Neural progenitor cell (in vitro differentiated cells): Measurements from ENCODE around the gene SEMA4D. TPM values are rescaled to one million over a fixed set of nuclear protein-coding genes. Genes with fewer than 3 reads are reported as not detected.

Experiments used
- DNase-seq: peaks from one replicate; pipeline ENCODE4 v3.0.0-alpha.2; 2016; ENCODE audit warnings: low spot score
- H2AFZ ChIP-seq: fragments of 200-600 bp; sonication (generic); replicated peaks from 2 replicates; pipeline ENCODE4 v1.6.1; 2016; ENCODE audit warnings: antibody characterized with exemption
- H3F3A ChIP-seq: fragments of 200-600 bp; sonication (generic); 2 replicates; pipeline ENCODE4 v1.6.1; 2016; ENCODE audit warnings: antibody characterized with exemption, low read depth
- H3K27ac ChIP-seq: fragments of 200-600 bp; sonication (generic); 2 replicates; pipeline ENCODE4 v1.5.1; 2016; ENCODE audit warnings: mild to moderate bottlenecking
- H3K27me3 ChIP-seq: fragments of 200-600 bp; sonication (generic); 2 replicates; pipeline ENCODE4 v1.6.1; 2016; ENCODE audit warnings: mild to moderate bottlenecking, moderate library complexity
- H3K36me3 ChIP-seq: fragments of 200-600 bp; sonication (generic); 2 replicates; pipeline ENCODE4 v1.5.1; 2016
- H3K4me1 ChIP-seq: fragments of 200-600 bp; sonication (generic); 2 replicates; pipeline ENCODE4 v1.6.1; 2016; ENCODE audit warnings: mixed run types
- H3K4me2 ChIP-seq: fragments of 200-600 bp; sonication (generic); 2 replicates; pipeline ENCODE4 v1.6.1; 2016
- H3K4me3 ChIP-seq: fragments of 200-600 bp; sonication (generic); 2 replicates; pipeline ENCODE4 v1.5.1; 2016
- H3K79me2 ChIP-seq: fragments of 200-600 bp; sonication (generic); 2 replicates; pipeline ENCODE4 v1.6.1; 2016; ENCODE audit warnings: low read depth
- H3K9ac ChIP-seq: fragments of 200-600 bp; sonication (generic); 2 replicates; pipeline ENCODE4 v1.6.1; 2016
- H3K9me3 ChIP-seq: fragments of 200-600 bp; sonication (generic); 2 replicates; pipeline ENCODE4 v1.5.1; 2016; ENCODE audit warnings: low read depth
- H4K20me1 ChIP-seq: fragments of 200-600 bp; sonication (generic); 2 replicates; pipeline ENCODE4 v1.6.1; 2016; ENCODE audit warnings: low read depth
- H3K27ac Mint-ChIP-seq: 3 replicates; pipeline ENCODE4 v1.8.0; 2021; ENCODE audit warnings: mixed read lengths
- H3K27me3 Mint-ChIP-seq: 2 replicates; pipeline ENCODE4 v1.8.0; 2022; ENCODE audit warnings: low read depth, mild to moderate bottlenecking, inconsistent platforms, moderate library complexity, mixed read lengths; ENCODE audit not compliant: insufficient read depth
- H3K36me3 Mint-ChIP-seq: 3 replicates; pipeline ENCODE4 v1.8.0; 2021; ENCODE audit warnings: mixed read lengths
- H3K4me1 Mint-ChIP-seq: 3 replicates; pipeline ENCODE4 v1.8.0; 2021; ENCODE audit warnings: mixed read lengths
- H3K4me3 Mint-ChIP-seq: 3 replicates; pipeline ENCODE4 v1.8.0; 2021; ENCODE audit warnings: mild to moderate bottlenecking, moderate library complexity, mixed read lengths
- H3K9me3 Mint-ChIP-seq: 3 replicates; pipeline ENCODE4 v1.8.0; 2020; ENCODE audit warnings: mixed read lengths
- CTCF ChIP-seq: fragments of 200-600 bp; sonication (generic); IDR thresholded peaks from 2 replicates; pipeline ENCODE4 v1.5.1; 2017; ENCODE audit warnings: antibody characterized with exemption, mild to moderate bottlenecking
- EZH2 ChIP-seq: fragments of 200-600 bp; sonication (generic); IDR thresholded peaks from 2 replicates; pipeline ENCODE4 v1.6.1; 2017; ENCODE audit warnings: antibody characterized with exemption, mild to moderate bottlenecking, moderate library complexity
- EZH2phosphoT487 ChIP-seq: fragments of 200-600 bp; sonication (generic); IDR thresholded peaks from 2 replicates; pipeline ENCODE4 v1.6.1; 2017; ENCODE audit warnings: antibody characterized with exemption
- total RNA-seq: library from RNA; depleted of rRNA; stranded (reverse); fragments of >200 nt; gene quantifications from 2 replicates; pipeline ENCODE4 v1.2.3, GENCODE V29; 2015; ENCODE audit warnings: low replicate concordance

The SEMA4D gene
- total RNA-seq, 1 donor from 2014 or later, result 19.1 TPM

- Histone ChIP-seq H3K36me3 (no peaks in the 10 kb centered on the region), H4K20me1 (no peaks in the 10 kb centered on the region), H3K4me2 (no peak overlapping the region), H3K4me3 (no peak overlapping the region), H3K9ac (no peak overlapping the region), H3K4me1 (no peaks in the 10 kb centered on the region), H2AFZ (no peak overlapping the region), H3K79me2 (no peaks in the 10 kb centered on the region), H3F3A (no peaks in the 10 kb centered on the region), H3K9me3 (no peaks in the 10 kb centered on the region), H3K27me3 (no peaks in the 10 kb centered on the region), H3K27ac (no peak overlapping the region)
- DNase-seq, result no peak
- H3K36me3 Mint-ChIP-seq, result peaks cover 34% of the 10 kb centered on the region
- TF ChIP-seq CTCF (no peak), EZH2 (no peak), EZH2phosphoT487 (no peak)
- H3K4me1 Mint-ChIP-seq, result no peaks in the 10 kb centered on the region
- no peaks in the 10 kb centered on the region for H3K9me3 Mint-ChIP-seq
- H3K4me3 Mint-ChIP-seq, result no peak overlapping the region
- peaks cover 2% of the 10 kb centered on the region for H3K27me3 Mint-ChIP-seq
- no peak overlapping the region for H3K27ac Mint-ChIP-seq
These were observed 106.3 kb downstream of the SEMA4D start for GRCh38 chr9:89391585-89391984.

GRCh38 chr9:89390578-89391116 lies 107.3 kb downstream of the SEMA4D start:
- no peak overlapping the region for H3K4me3 ChIP-seq
- H3K27me3 ChIP-seq, result no peaks in the 10 kb centered on the region
- Mint-ChIP-seq H3K27ac (no peak overlapping the region), H3K4me3 (no peak overlapping the region), H3K9me3 (no peaks in the 10 kb centered on the region), H3K36me3 (peaks cover 32% of the 10 kb centered on the region), H3K27me3 (peaks cover 2% of the 10 kb centered on the region), H3K4me1 (no peaks in the 10 kb centered on the region)
- no peaks in the 10 kb centered on the region for H3K79me2 ChIP-seq
- H4K20me1 ChIP-seq, result no peaks in the 10 kb centered on the region
- DNase-seq, result no peak
- no peak overlapping the region for H3K4me2 ChIP-seq
- H3K36me3 ChIP-seq, result no peaks in the 10 kb centered on the region
- no peak overlapping the region for H3K27ac ChIP-seq
- no peak overlapping the region for H3K9ac ChIP-seq
- H3K9me3 ChIP-seq, result no peaks in the 10 kb centered on the region
- no peak for TF ChIP-seq CTCF
- no peak for TF ChIP-seq EZH2phosphoT487
- TF ChIP-seq EZH2, result no peak
- no peaks in the 10 kb centered on the region for H3F3A ChIP-seq
- H2AFZ ChIP-seq, result no peak overlapping the region
- H3K4me1 ChIP-seq, result no peaks in the 10 kb centered on the region

GRCh38 chr9:89390068-89390555 lies 107.8 kb downstream of the SEMA4D start:
- Histone ChIP-seq H3K4me3 (no peak overlapping the region), H3K9me3 (no peaks in the 10 kb centered on the region), H3F3A (no peaks in the 10 kb centered on the region), H3K79me2 (no peaks in the 10 kb centered on the region), H3K36me3 (no peaks in the 10 kb centered on the region), H3K27ac (no peak overlapping the region), H4K20me1 (no peaks in the 10 kb centered on the region), H3K27me3 (no peaks in the 10 kb centered on the region), H3K9ac (no peak overlapping the region), H3K4me2 (no peak overlapping the region), H3K4me1 (no peaks in the 10 kb centered on the region), H2AFZ (no peak overlapping the region)
- no peaks in the 10 kb centered on the region for H3K4me1 Mint-ChIP-seq
- no peaks in the 10 kb centered on the region for H3K9me3 Mint-ChIP-seq
- TF ChIP-seq CTCF, result no peak
- no peak for TF ChIP-seq EZH2phosphoT487
- TF ChIP-seq EZH2, result no peak
- peaks cover 2% of the 10 kb centered on the region for H3K27me3 Mint-ChIP-seq
- DNase-seq, result no peak
- no peak overlapping the region for H3K27ac Mint-ChIP-seq
- H3K36me3 Mint-ChIP-seq, result peaks cover 30% of the 10 kb centered on the region
- no peak overlapping the region for H3K4me3 Mint-ChIP-seq
